Liver (tissue), 9 donors: Measurements from ENCODE around the gene NUDT8. TPM values are rescaled to one million over a fixed set of nuclear protein-coding genes. Genes with fewer than 3 reads are reported as not detected.
"Not testable (repeated sequence)": the region's sequence is repeated elsewhere in the genome, so short reads cannot be mapped to it uniquely, and the experiment has no call there.

ENCODE experiments used
- DNase-seq: peaks from one replicate; pipeline ENCODE4 v3.0.0-alpha.2; 2017; ENCODE audit warnings: low spot score
- H3K27ac ChIP-seq, 2 donors: one replicate each; pipeline ENCODE4 v1.7.0; 2013; ENCODE audit warnings: inconsistent platforms in 2 of 2, low read length in 2 of 2, control low read depth in 1 of 2, low read depth in 1 of 2, mild to moderate bottlenecking in 1 of 2
- H3K27me3 ChIP-seq, 4 donors: one replicate each; pipeline versions ENCODE4 v1.6.1 to v1.7.0; 2013; ENCODE audit warnings: low read length in 3 of 4, inconsistent platforms in 1 of 4, mild to moderate bottlenecking in 1 of 4, moderate library complexity in 1 of 4; ENCODE audit not compliant: control insufficient read depth in 4 of 4, insufficient read depth in 4 of 4
- H3K36me3 ChIP-seq, 4 donors: one replicate each; pipeline versions ENCODE4 v1.6.1 to v1.7.0; 2013; ENCODE audit warnings: low read length in 3 of 4, mild to moderate bottlenecking in 3 of 4, low read depth in 1 of 4, moderate library complexity in 1 of 4; ENCODE audit not compliant: control insufficient read depth in 4 of 4, insufficient read depth in 3 of 4
- H3K4me1 ChIP-seq, 4 donors: one replicate each; pipeline versions ENCODE4 v1.6.1 to v1.7.0; 2013; ENCODE audit warnings: low read length in 3 of 4, mild to moderate bottlenecking in 3 of 4, moderate library complexity in 1 of 4; ENCODE audit not compliant: control insufficient read depth in 4 of 4, insufficient read depth in 4 of 4
- H3K4me3 ChIP-seq, 3 donors: one replicate each; pipeline versions ENCODE4 v1.6.1 to v1.7.0; 2013; ENCODE audit warnings: low read length in 3 of 3, control low read depth in 1 of 3, low read depth in 1 of 3, mild to moderate bottlenecking in 1 of 3
- H3K9ac ChIP-seq, 2 donors: one replicate each; pipeline ENCODE4 v1.7.0; 2013; ENCODE audit warnings: low read length in 2 of 2, mild to moderate bottlenecking in 2 of 2, moderate library complexity in 2 of 2, control low read depth in 1 of 2, low read depth in 1 of 2
- H3K9me3 ChIP-seq, 4 donors: one replicate each; pipeline versions ENCODE4 v1.6.1 to v1.7.0; 2013; ENCODE audit warnings: low read length in 3 of 4; ENCODE audit not compliant: control insufficient read depth in 4 of 4
- EGR1 ChIP-seq, 2 donors: IDR thresholded peaks; 2 replicates each; pipeline ENCODE4 v1.6.1; 2016 to 2018; ENCODE audit warnings: antibody characterized with exemption in 2 of 2, low read depth in 2 of 2
- FOXA1 ChIP-seq: IDR thresholded peaks from 2 replicates; pipeline ENCODE4 v1.6.1; 2016; ENCODE audit warnings: antibody characterized with exemption
- RAD21 ChIP-seq, 2 donors: IDR thresholded peaks; 2 replicates each; pipeline ENCODE4 v1.6.1; 2016; ENCODE audit warnings: antibody characterized with exemption in 2 of 2, mild to moderate bottlenecking in 2 of 2
- RXRA ChIP-seq, 2 donors: IDR thresholded peaks; 2 replicates each; pipeline ENCODE4 v1.6.1; 2017 to 2018; ENCODE audit warnings: antibody characterized with exemption in 2 of 2, mild to moderate bottlenecking in 1 of 2
- YY1 ChIP-seq: IDR thresholded peaks from 2 replicates; pipeline ENCODE4 v1.6.1; 2016; ENCODE audit warnings: antibody characterized with exemption, mild to moderate bottlenecking
- WGBS: extraction: QIAGEN DNeasy Blood & Tissue Kit; methylation state at CpG from one replicate; pipeline ENCODE4 v1.1.7; 2013; 5-methylcytosine and 5-hydroxymethylcytosine counted together
- polyA plus RNA-seq, 2 donors: library from polyadenylated mRNA; stranded (reverse) in 1 of 2; unstranded in 1 of 2; fragments of 200-250 nt in 1 of 2; fragments of >200 nt in 1 of 2; fragmentation: Nextera tagmentation in 1 of 2; extraction: Ambion mirVana in 1 of 2; gene quantifications; one replicate each; pipeline versions ENCODE4 v1.2.1 to v1.2.3, GENCODE V29; 2013 to 2015
- total RNA-seq, 2 donors: library from RNA; depleted of rRNA; stranded (reverse); fragments of >200 nt; gene quantifications; one replicate each; pipeline ENCODE4 v1.2.3, GENCODE V29; 2014
- TF ChIP-seq, protein P1 (sequence below): IDR thresholded peaks from 2 replicates; pipeline ENCODE4 v1.6.1; 2016; ENCODE audit warnings: antibody characterized with exemption, mild to moderate bottlenecking
- TF ChIP-seq, protein P2 (sequence below): fragments of 150-350 bp; IDR thresholded peaks from 2 replicates; pipeline ENCODE4 v1.5.1; 2017; ENCODE audit warnings: improper control_type of control experiment, low read depth, low read length; ENCODE audit not compliant: missing input control
- TF ChIP-seq, protein P3 (sequence below): IDR thresholded peaks from 2 replicates; pipeline ENCODE4 v1.6.1; 2016; ENCODE audit warnings: antibody characterized with exemption
- donor health status: healthy.
- donor health status: healthy.
- donor health status: healthy.
- donor health status: healthy.
- donor health status: healthy.

Gene NUDT8
- total and polyA plus RNA-seq, 4 donors, result 19.5 to 66.9 (median 24.4) TPM

DNA sequence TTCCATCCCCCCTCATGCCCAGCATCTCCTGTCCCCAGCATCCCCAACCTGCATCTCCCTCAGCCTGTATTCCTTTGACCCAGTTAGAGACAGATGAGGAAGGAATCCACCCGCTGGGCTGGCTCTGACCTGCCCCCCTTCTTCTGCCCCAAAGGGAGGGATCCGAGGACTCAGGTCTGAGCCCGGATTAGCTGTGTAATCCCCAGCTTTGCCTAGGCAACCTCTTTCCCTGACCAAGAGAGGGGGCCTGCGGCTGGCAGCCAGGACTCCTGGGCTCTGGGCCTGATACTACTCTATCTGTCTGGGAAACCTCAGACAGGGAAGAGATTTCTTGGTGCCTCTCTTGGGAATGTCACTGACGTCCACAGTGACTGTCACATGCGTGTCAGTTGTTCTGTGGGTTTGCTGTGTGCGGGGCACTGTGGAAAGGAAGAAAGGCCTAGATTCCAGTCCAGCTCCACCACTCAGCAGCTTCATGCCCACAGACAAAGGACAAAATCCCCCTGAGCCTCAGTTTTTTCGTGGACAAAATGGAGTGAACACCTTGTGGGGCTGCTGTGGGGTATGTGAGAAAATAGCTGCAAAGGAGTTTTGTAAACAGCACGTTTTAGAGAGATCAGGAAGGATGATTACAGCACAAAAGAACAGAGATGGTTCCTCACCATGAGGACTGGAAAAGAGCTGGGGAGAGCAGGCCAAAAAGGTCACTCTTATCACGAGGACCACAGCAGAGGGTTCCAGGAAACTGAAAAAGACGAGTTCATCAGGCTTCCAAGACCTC lies 24.3 kb downstream of the NUDT8 start (continued):
- TF ChIP-seq, protein P1, sequence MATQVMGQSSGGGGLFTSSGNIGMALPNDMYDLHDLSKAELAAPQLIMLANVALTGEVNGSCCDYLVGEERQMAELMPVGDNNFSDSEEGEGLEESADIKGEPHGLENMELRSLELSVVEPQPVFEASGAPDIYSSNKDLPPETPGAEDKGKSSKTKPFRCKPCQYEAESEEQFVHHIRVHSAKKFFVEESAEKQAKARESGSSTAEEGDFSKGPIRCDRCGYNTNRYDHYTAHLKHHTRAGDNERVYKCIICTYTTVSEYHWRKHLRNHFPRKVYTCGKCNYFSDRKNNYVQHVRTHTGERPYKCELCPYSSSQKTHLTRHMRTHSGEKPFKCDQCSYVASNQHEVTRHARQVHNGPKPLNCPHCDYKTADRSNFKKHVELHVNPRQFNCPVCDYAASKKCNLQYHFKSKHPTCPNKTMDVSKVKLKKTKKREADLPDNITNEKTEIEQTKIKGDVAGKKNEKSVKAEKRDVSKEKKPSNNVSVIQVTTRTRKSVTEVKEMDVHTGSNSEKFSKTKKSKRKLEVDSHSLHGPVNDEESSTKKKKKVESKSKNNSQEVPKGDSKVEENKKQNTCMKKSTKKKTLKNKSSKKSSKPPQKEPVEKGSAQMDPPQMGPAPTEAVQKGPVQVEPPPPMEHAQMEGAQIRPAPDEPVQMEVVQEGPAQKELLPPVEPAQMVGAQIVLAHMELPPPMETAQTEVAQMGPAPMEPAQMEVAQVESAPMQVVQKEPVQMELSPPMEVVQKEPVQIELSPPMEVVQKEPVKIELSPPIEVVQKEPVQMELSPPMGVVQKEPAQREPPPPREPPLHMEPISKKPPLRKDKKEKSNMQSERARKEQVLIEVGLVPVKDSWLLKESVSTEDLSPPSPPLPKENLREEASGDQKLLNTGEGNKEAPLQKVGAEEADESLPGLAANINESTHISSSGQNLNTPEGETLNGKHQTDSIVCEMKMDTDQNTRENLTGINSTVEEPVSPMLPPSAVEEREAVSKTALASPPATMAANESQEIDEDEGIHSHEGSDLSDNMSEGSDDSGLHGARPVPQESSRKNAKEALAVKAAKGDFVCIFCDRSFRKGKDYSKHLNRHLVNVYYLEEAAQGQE, result no peak
- TF ChIP-seq, protein P2, sequence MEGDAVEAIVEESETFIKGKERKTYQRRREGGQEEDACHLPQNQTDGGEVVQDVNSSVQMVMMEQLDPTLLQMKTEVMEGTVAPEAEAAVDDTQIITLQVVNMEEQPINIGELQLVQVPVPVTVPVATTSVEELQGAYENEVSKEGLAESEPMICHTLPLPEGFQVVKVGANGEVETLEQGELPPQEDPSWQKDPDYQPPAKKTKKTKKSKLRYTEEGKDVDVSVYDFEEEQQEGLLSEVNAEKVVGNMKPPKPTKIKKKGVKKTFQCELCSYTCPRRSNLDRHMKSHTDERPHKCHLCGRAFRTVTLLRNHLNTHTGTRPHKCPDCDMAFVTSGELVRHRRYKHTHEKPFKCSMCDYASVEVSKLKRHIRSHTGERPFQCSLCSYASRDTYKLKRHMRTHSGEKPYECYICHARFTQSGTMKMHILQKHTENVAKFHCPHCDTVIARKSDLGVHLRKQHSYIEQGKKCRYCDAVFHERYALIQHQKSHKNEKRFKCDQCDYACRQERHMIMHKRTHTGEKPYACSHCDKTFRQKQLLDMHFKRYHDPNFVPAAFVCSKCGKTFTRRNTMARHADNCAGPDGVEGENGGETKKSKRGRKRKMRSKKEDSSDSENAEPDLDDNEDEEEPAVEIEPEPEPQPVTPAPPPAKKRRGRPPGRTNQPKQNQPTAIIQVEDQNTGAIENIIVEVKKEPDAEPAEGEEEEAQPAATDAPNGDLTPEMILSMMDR, result no peak

DNA sequence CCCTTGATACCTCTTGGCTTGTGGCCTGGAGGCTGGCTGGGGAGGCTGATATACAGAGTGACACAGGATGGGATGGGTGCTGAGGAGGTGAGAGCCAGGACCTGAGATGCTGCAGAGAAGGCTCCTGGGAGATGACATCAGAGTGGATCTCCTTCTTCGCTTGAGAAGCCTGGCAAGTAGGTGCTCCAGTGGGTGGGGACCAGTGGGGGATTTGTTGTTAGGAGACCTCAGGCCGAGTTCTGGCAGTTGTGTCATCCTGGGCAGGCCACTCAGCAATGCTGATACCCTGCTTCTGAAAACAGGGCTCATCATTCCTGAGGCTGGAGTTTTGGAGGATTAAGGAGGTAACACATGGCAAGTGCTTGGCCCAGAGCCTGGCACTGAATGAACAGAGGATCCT lies 24.9 kb downstream of the NUDT8 start:
- Histone ChIP-seq H3K9me3 (no peaks in the 10 kb centered on the region), H3K9ac (no peak overlapping the region), H3K36me3 (peaks cover 0 to 10% (median 4%) of the 10 kb centered on the region in 4 donors), H3K4me1 (peaks cover 10 to 24% (median 17%) of the 10 kb centered on the region in 4 donors), H3K27me3 (no peaks in the 10 kb centered on the region), H3K4me3 (no peak overlapping the region), H3K27ac (no peak overlapping the region)
- TF ChIP-seq, protein P3, sequence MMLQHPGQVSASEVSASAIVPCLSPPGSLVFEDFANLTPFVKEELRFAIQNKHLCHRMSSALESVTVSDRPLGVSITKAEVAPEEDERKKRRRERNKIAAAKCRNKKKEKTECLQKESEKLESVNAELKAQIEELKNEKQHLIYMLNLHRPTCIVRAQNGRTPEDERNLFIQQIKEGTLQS, result no peak
- TF ChIP-seq RAD21 (IDR thresholded peaks at IDR 0.05) (no peak), EGR1 (IDR thresholded peaks at IDR 0.05; ENCODE audit: low read depth in 2 of 2) (no peak), RXRA (IDR thresholded peaks at IDR 0.05) (no peak)
- no peak for DNase-seq
- WGBS, result 91% methylated on average over 2 of the region's 2 CpGs

DNA sequence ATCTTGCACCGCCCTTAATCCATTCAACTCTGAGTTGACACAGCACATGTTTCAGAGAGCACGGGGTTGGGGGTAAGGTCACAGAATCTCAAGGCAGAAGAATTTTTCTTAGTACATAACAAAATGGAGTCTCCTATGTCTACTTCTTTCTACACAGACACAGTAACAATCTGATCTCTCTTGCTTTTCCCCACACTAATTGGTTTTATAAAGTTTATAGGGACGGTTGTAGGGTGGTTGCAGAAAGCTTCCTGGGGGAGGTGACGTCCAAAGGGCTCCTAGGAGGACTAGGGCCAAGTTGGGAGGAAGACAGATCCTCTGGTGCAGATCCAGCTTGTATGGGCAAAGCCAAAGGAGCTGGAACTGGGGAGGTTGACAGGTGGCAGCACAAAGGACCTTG lies 25.6 kb downstream of the NUDT8 start:
- WGBS, result 86% methylated on average over 2 of the region's 4 CpGs
- not testable (repeated sequence) for DNase-seq

DNA sequence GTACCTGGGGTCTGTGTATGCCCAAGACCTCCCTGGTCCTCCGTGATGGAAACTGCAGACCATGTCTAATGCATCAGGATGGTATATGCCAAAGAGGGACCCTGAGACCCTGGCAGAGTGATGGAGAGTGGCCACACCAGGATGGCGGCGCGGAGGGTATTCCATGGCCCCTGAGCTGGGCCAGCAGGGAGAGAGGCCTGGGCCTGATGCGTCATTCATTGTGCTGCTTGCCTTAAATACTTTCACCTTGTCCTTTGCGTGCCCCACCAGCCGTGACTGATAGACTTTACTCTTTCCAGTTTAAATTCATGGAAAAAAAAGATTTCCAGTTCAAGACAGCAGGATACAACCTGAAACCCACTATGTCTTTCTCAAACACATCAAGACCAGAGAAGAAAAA lies 28.6 kb downstream of the NUDT8 start:
- no peak for DNase-seq
- H3K27ac ChIP-seq, result no peak overlapping the region
- 97% methylated on average over 7 of the region's 7 CpGs for WGBS

More for the DNA sequence above, 25.6 kb downstream of the NUDT8 start:
- H3K4me3 ChIP-seq, H3K9ac ChIP-seq, H3K9me3 ChIP-seq, H3K36me3 ChIP-seq, H3K27ac ChIP-seq, H3K27me3 ChIP-seq: not testable (repeated sequence)
- H3K4me1 ChIP-seq, result peaks cover 10 to 24% (median 17%) of the 10 kb centered on the region in 4 donors

More for the DNA sequence above, 28.6 kb downstream of the NUDT8 start:
- TF ChIP-seq YY1 (no peak), FOXA1 (no peak)
- TF ChIP-seq, protein P2, result no peak
- Histone ChIP-seq H3K4me3 (no peak overlapping the region), H3K4me1 (peaks cover 1 to 3% (median 1%) of the 10 kb centered on the region in 4 donors), H3K9me3 (no peaks in the 10 kb centered on the region), H3K9ac (no peak overlapping the region), H3K27me3 (no peaks in the 10 kb centered on the region), H3K36me3 (no peaks in the 10 kb centered on the region)
